ENCODE measurements around the gene OLA1.

GRCh38 chr2:174208026-174208425, 40.3 kb downstream of the OLA1 start:
- TF ChIP-seq POLR2A (IDR thresholded peaks at IDR 0.05): no peak
- no peak for TF ChIP-seq CTCF (IDR thresholded peaks at IDR 0.05)

All from breast epithelium (tissue), 3 donors.